Gastroesophageal sphincter (tissue), 3 donors: ENCODE results near the gene TCN1.

Source experiments
- POLR2AphosphoS5 ChIP-seq: sonication (generic); formaldehyde crosslinking; IDR thresholded peaks from one replicate; pipeline ENCODE4 v1.6.1; 2017; ENCODE audit warnings: antibody characterized with exemption
- TF ChIP-seq, protein P1 (sequence below), 4 experiments: fragments of 200-600 bp in 2 of 4; fragments of 450-650 bp in 2 of 4; sonication (generic) in 1 of 4; IDR thresholded peaks; one replicate each; pipeline ENCODE4 v1.5.1; 2017 to 2019; ENCODE audit warnings: antibody characterized with exemption in 4 of 4, mild to moderate bottlenecking in 2 of 4, moderate library complexity in 2 of 4

DNA sequence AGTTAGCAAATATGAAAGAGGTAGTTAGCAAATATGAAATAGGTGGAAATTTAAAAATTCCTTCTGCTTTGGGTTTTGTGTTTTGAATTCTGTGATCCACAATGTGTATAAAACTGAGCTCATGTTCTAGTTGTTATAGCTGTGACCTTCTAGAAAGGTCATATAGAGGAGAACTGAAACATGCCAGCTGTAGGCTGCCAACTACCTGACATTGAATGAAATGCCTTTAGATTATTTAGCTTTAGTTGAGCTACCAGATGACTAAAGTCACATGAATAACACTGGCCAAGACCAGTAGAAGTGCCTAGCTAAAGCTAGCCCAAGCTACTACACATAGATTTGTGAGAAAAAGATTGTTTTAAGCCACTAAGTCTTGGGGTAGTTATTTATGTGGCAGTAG is 5.8 kb upstream of the TCN1 start:
- TF ChIP-seq POLR2AphosphoS5: no peak
- TF ChIP-seq, protein P1, sequence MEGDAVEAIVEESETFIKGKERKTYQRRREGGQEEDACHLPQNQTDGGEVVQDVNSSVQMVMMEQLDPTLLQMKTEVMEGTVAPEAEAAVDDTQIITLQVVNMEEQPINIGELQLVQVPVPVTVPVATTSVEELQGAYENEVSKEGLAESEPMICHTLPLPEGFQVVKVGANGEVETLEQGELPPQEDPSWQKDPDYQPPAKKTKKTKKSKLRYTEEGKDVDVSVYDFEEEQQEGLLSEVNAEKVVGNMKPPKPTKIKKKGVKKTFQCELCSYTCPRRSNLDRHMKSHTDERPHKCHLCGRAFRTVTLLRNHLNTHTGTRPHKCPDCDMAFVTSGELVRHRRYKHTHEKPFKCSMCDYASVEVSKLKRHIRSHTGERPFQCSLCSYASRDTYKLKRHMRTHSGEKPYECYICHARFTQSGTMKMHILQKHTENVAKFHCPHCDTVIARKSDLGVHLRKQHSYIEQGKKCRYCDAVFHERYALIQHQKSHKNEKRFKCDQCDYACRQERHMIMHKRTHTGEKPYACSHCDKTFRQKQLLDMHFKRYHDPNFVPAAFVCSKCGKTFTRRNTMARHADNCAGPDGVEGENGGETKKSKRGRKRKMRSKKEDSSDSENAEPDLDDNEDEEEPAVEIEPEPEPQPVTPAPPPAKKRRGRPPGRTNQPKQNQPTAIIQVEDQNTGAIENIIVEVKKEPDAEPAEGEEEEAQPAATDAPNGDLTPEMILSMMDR (IDR thresholded peaks at IDR 0.05): no peak
